ENCODE data around the gene DDR1. TPM values are rescaled to one million over a fixed set of nuclear protein-coding genes. Genes with fewer than 3 reads are reported as not detected.
"Not testable (repeated sequence)": the region's sequence is repeated elsewhere in the genome, so short reads cannot be mapped to it uniquely, and the experiment has no call there.

DDR1 gene
- total RNA-seq, 1 experiment from 2014 or later, result 108 TPM

DNA sequence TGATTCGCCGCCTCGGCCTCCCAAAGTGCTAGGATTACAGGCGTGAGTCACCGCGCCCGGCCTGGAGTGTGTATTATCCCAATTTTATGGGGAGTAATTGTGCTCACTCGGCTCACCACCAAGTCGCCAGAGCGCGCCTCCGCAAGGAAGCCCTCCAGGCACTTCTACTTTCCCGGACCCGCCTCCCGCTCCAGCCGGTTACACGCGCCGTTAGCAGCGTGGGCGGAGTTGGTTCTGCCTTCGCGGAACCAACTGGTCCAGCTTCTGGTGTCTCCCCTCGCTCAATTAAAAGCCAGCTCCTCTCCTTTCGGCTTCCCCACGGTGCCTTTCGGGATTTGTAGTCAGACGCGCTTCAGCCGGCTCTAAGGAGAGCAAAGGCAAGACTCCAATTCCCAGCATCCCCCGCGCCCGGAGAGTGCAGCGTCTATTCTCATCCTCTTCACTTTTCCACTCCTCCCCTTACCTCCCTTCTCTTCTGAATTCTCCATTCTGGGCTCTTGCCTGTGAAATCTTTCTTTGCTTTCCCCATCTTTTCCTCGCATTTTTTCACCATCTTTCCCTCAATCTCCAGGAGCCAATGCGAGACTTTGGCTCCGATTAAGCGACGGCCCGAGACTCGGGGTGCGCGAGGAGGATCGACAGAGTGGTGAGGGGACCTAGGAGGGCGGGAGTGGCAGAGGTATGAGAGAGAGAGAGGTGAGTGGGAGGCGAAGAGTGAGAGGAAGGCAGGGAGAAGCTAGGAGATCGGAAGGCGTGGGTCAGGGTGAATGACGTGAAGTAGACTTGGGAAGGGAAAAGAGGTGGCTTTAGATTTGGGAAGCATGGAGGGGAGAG, 23.7 kb downstream of the DDR1 start, which contains the start of gene GTF2H4:
Gene GTF2H4, plus strand, starts transcription at position 450 of the 834 bp plus-strand sequence.
- Histone ChIP-seq H2AFZ (ENCODE audit: low read length) (peak within 1 kb of the TSS; percentile 99), H3K4me3 (ENCODE audit: low read length) (peak within 1 kb of the TSS; percentile 100), H3K79me2 (ENCODE audit: low read length) (peaks cover 18% of the 10 kb centered on the region), H3K27ac (ENCODE audit: low read length) (peak within 1 kb of the TSS; percentile 40), H3K9me3 (ENCODE audit: low read length) (no peaks in the 10 kb centered on the region), H3K9ac (ENCODE audit: low read length) (peak within 1 kb of the TSS; percentile 93), H3K4me1 (ENCODE audit: insufficient read depth, low read length) (peaks cover 9% of the 10 kb centered on the region), H3K36me3 (ENCODE audit: low read depth, low read length) (peaks cover 6% of the 10 kb centered on the region; the same call in 1 of the 2 replicates), H3F3A (ENCODE audit: low read length, unreplicated experiment) (no peaks in the 10 kb centered on the region), H3K9me2 (replicated peaks; ENCODE audit: low read length) (no peaks in the 10 kb centered on the region), H3K4me2 (ENCODE audit: low read length) (peak within 1 kb of the TSS; percentile 88), H4K20me1 (ENCODE audit: low read length) (no peaks in the 10 kb centered on the region), H3K27me3 (ENCODE audit: low read length) (no peaks in the 10 kb centered on the region)
- ChIA-PET CTCF (interaction anchor here (0.6 to 1.0 kb wide), 3 partner anchors 88 to 218 kb away, joined by 3 read pairs; no protein-coding TSS in a partner anchor), POLR2A (ENCODE audit: unreplicated experiment) (interaction anchor here (0.5 to 0.9 kb wide), 4 partner anchors 21 to 177 kb away, joined by 3 to 7 read pairs (median 4); no protein-coding TSS in a partner anchor)
- DNase-seq (peak; percentile 99), ATAC-seq (peak; percentile 97)
- intact Hi-C loops (cut with micrococcal nuclease), result no loop called here
- TF ChIP-seq, protein P1, sequence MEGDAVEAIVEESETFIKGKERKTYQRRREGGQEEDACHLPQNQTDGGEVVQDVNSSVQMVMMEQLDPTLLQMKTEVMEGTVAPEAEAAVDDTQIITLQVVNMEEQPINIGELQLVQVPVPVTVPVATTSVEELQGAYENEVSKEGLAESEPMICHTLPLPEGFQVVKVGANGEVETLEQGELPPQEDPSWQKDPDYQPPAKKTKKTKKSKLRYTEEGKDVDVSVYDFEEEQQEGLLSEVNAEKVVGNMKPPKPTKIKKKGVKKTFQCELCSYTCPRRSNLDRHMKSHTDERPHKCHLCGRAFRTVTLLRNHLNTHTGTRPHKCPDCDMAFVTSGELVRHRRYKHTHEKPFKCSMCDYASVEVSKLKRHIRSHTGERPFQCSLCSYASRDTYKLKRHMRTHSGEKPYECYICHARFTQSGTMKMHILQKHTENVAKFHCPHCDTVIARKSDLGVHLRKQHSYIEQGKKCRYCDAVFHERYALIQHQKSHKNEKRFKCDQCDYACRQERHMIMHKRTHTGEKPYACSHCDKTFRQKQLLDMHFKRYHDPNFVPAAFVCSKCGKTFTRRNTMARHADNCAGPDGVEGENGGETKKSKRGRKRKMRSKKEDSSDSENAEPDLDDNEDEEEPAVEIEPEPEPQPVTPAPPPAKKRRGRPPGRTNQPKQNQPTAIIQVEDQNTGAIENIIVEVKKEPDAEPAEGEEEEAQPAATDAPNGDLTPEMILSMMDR (conservative IDR thresholded peaks at IDR 0.05; ENCODE audit: low read depth, low read length), result no peak
- no peak for TF ChIP-seq EZH2phosphoT487 (IDR thresholded peaks at IDR 0.05; ENCODE audit: borderline replicate concordance, low read length)
- TF ChIP-seq EZH2 (IDR thresholded peaks at IDR 0.05; ENCODE audit: low read length, unreplicated experiment), result no peak
- BruUV-seq (replicated peaks), result no TSS peak

DNA sequence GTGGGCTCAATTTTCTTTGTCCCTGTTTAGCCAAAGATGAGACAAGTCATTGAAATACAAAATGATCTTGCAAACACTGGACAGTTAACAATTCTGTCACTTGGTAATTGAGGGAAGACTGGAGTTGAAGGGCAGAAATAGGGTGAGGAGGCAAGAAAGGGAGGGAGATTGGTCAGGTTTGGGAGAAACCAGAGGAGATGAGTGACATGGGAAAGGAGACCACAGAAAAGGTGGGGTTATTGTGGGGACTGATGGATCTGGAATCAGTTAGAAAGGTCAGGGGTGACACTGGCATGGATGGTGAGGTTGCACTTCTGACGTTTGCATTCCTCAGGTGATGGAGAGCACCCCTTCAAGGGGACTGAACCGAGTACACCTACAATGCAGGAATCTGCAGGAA, 24.4 kb downstream of the DDR1 start:
- DNase-seq (no peak), ATAC-seq (no peak)
- Histone ChIP-seq H3K9ac (ENCODE audit: low read length) (peak overlapping the region; percentile 93), H3F3A (ENCODE audit: low read length, unreplicated experiment) (no peaks in the 10 kb centered on the region), H3K4me2 (ENCODE audit: low read length) (peak overlapping the region; percentile 88), H2AFZ (ENCODE audit: low read length) (peak overlapping the region; percentile 99), H3K36me3 (ENCODE audit: low read depth, low read length) (peaks cover 6% of the 10 kb centered on the region; the same call in 1 of the 2 replicates), H3K9me3 (ENCODE audit: low read length) (no peaks in the 10 kb centered on the region), H3K9me2 (replicated peaks; ENCODE audit: low read length) (no peaks in the 10 kb centered on the region), H3K79me2 (ENCODE audit: low read length) (peaks cover 18% of the 10 kb centered on the region), H3K4me3 (ENCODE audit: low read length) (peak overlapping the region; percentile 100), H3K27me3 (ENCODE audit: low read length) (no peaks in the 10 kb centered on the region), H3K27ac (ENCODE audit: low read length) (no peak overlapping the region), H4K20me1 (ENCODE audit: low read length) (no peaks in the 10 kb centered on the region), H3K4me1 (ENCODE audit: insufficient read depth, low read length) (peaks cover 15% of the 10 kb centered on the region)
- intact Hi-C loops (cut with micrococcal nuclease), result no loop called here
- TF ChIP-seq EZH2phosphoT487 (IDR thresholded peaks at IDR 0.05; ENCODE audit: borderline replicate concordance, low read length), result no peak
- TF ChIP-seq, protein P1 (conservative IDR thresholded peaks at IDR 0.05; ENCODE audit: low read depth, low read length), result no peak
- no peak for TF ChIP-seq EZH2 (IDR thresholded peaks at IDR 0.05; ENCODE audit: low read length, unreplicated experiment)
- ChIA-PET CTCF (interaction anchor here (1.0 kb wide), 1 partner anchor 89 kb away, joined by 3 read pairs; no protein-coding TSS in a partner anchor), POLR2A (ENCODE audit: unreplicated experiment) (no interaction called here)
- BruUV-seq (replicated peaks), result no TSS peak

DNA sequence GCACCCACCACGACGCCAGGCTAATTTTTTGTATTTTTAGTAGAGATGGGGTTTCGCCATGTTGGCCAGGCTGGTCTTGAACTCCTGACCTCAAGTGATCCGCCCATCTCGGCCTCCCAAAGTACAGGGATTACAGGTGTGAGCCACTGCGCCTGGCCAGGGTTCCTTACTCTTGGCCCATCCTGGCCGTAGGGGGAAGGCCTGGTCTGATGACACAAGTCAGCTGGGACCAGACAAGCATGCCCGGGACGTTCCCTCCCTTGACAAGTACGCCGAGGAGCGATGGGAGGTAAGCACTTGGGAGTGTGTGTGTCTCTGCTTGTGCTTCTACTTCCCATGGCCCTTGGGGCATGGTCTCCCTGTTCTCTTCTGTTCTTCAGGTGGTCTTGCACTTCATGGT, 26.2 kb downstream of the DDR1 start:
- Histone ChIP-seq H3K4me1 (ENCODE audit: insufficient read depth, low read length) (peaks cover 29% of the 10 kb centered on the region), H3K79me2 (ENCODE audit: low read length) (peaks cover 18% of the 10 kb centered on the region)
- DNase-seq; H3K4me2 ChIP-seq (ENCODE audit: low read length); CTCF ChIA-PET; ATAC-seq; BruUV-seq (replicated peaks); H4K20me1 ChIP-seq (ENCODE audit: low read length); H3K27ac ChIP-seq (ENCODE audit: low read length); H3K36me3 ChIP-seq (ENCODE audit: low read depth, low read length); H3K4me3 ChIP-seq (ENCODE audit: low read length); H3F3A ChIP-seq (ENCODE audit: low read length, unreplicated experiment); H3K9ac ChIP-seq (ENCODE audit: low read length); H2AFZ ChIP-seq (ENCODE audit: low read length); H3K9me3 ChIP-seq (ENCODE audit: low read length); POLR2A ChIA-PET (ENCODE audit: unreplicated experiment); H3K9me2 ChIP-seq (replicated peaks; ENCODE audit: low read length); H3K27me3 ChIP-seq (ENCODE audit: low read length); intact Hi-C loops (cut with micrococcal nuclease): not testable (repeated sequence)

Data from PC-3 (cell line).